Measurements from ENCODE around the gene CFB. TPM values are rescaled to one million over a fixed set of nuclear protein-coding genes. Genes with fewer than 3 reads are reported as not detected.

CFB gene
- total and polyA plus RNA-seq, 9 of the 15 experiments (the other 6 are each of a cell fraction or from before 2014, with no cell fraction given) = 0.08 to 0.91 (median 0.22) TPM; not detected in 4

DNA sequence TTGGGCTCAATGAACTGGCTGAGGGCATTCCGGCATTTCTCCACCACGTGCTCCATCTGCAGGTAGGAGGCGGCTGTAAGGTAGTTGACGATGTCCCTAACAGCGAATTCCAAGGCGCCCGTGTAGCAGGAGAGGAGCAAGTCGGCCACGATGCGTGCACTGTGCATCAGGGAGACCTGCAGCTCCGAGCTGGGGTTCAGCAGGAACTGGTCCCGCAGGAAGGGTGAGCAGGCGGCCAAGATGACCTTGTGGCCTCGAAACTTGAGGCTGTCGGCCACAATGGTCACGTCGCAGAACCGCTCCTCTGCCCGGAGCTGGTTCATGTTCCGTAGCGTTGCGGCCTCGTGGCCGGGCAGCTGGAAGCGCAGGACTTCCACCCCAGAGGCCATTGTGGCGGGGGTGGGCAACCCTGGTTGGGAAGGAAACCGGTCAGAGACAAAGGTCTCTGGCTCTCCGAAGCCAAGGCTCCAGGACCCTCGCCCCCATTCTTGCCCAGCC, 44.9 kb upstream of the CFB start (continued):
- TF ChIP-seq, protein P1, sequence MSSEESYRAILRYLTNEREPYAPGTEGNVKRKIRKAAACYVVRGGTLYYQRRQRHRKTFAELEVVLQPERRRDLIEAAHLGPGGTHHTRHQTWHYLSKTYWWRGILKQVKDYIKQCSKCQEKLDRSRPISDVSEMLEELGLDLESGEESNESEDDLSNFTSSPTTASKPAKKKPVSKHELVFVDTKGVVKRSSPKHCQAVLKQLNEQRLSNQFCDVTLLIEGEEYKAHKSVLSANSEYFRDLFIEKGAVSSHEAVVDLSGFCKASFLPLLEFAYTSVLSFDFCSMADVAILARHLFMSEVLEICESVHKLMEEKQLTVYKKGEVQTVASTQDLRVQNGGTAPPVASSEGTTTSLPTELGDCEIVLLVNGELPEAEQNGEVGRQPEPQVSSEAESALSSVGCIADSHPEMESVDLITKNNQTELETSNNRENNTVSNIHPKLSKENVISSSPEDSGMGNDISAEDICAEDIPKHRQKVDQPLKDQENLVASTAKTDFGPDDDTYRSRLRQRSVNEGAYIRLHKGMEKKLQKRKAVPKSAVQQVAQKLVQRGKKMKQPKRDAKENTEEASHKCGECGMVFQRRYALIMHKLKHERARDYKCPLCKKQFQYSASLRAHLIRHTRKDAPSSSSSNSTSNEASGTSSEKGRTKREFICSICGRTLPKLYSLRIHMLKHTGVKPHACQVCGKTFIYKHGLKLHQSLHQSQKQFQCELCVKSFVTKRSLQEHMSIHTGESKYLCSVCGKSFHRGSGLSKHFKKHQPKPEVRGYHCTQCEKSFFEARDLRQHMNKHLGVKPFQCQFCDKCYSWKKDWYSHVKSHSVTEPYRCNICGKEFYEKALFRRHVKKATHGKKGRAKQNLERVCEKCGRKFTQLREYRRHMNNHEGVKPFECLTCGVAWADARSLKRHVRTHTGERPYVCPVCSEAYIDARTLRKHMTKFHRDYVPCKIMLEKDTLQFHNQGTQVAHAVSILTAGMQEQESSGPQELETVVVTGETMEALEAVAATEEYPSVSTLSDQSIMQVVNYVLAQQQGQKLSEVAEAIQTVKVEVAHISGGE (CRISPR knock-in tag; IDR thresholded peaks at IDR 0.05) = peak in 1 of 3 experiments; percentile 15; a peak in 1 of 6 replicates
- TF ChIP-seq FOS (IDR thresholded peaks at IDR 0.05; ENCODE audit: extremely low read depth, insufficient read length) = no peak
- TF ChIP-seq TRIM28 (IDR thresholded peaks at IDR 0.05) = no peak
- TF ChIP-seq KLF6 (CRISPR knock-in tag; IDR thresholded peaks at IDR 0.05; ENCODE audit: borderline replicate concordance) = no peak
- 0 out of 2 replicates have a peak, but pooled peaks have one; percentile 40 for TF ChIP-seq STAG1 (CRISPR knock-in tag; IDR thresholded peaks at IDR 0.05; ENCODE audit: borderline replicate concordance)
- TF ChIP-seq CBX3 (IDR thresholded peaks at IDR 0.05; ENCODE audit: borderline replicate concordance in 1 of 2, low read length in 2 of 2) = peak in 1 of 2 experiments; percentile 18; a peak in 1 of 3 replicates
- no peak for TF ChIP-seq TARDBP (IDR thresholded peaks at IDR 0.05)
- TF ChIP-seq, protein P2, sequence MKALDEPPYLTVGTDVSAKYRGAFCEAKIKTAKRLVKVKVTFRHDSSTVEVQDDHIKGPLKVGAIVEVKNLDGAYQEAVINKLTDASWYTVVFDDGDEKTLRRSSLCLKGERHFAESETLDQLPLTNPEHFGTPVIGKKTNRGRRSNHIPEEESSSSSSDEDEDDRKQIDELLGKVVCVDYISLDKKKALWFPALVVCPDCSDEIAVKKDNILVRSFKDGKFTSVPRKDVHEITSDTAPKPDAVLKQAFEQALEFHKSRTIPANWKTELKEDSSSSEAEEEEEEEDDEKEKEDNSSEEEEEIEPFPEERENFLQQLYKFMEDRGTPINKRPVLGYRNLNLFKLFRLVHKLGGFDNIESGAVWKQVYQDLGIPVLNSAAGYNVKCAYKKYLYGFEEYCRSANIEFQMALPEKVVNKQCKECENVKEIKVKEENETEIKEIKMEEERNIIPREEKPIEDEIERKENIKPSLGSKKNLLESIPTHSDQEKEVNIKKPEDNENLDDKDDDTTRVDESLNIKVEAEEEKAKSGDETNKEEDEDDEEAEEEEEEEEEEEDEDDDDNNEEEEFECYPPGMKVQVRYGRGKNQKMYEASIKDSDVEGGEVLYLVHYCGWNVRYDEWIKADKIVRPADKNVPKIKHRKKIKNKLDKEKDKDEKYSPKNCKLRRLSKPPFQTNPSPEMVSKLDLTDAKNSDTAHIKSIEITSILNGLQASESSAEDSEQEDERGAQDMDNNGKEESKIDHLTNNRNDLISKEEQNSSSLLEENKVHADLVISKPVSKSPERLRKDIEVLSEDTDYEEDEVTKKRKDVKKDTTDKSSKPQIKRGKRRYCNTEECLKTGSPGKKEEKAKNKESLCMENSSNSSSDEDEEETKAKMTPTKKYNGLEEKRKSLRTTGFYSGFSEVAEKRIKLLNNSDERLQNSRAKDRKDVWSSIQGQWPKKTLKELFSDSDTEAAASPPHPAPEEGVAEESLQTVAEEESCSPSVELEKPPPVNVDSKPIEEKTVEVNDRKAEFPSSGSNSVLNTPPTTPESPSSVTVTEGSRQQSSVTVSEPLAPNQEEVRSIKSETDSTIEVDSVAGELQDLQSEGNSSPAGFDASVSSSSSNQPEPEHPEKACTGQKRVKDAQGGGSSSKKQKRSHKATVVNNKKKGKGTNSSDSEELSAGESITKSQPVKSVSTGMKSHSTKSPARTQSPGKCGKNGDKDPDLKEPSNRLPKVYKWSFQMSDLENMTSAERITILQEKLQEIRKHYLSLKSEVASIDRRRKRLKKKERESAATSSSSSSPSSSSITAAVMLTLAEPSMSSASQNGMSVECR (CRISPR knock-in tag; IDR thresholded peaks at IDR 0.05) = peak; percentile 81; the same call in 1 of the 2 replicates
- TF ChIP-seq THRB (CRISPR knock-in tag; conservative IDR thresholded peaks at IDR 0.05) = no peak
